ENCODE results near the gene CHST4. TPM values are rescaled to one million over a fixed set of nuclear protein-coding genes. Genes with fewer than 3 reads are reported as not detected.

CHST4 gene
- polyA plus RNA-seq, 2 of the 4 experiments (the other 2 are of a cell fraction), result 0.04 to 0.08 TPM

DNA sequence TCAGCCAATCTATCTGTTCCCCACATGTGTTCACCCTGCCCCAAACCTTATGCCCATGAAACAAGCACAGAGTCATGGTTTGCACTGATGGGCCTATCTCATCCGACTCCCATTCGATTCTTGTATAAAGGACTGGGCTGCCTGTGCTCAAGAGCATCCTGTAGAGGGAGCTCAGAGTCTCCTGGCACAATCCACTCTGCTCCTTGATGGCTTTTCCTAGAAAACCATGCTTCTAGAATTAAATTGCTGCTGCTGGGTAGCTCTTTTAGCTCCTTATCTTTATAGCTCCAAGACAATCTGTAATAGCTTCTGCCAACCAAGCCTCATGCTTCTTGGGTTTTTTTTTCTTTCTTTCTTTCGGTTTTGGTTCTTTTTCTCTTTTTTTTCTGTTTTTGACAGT, 46.8 kb upstream of the CHST4 start:
- Histone ChIP-seq H3K4me2 (no peak overlapping the region), H3K4me3 (no peak overlapping the region), H3K27ac (no peak overlapping the region), H3K9me3 (peaks cover 15% of the 10 kb centered on the region; the same call in 1 of the 3 replicates), H3K4me1 (peaks cover 3% of the 10 kb centered on the region; the same call in 1 of the 3 replicates)
- ChIA-PET CTCF (no interaction called here), POLR2A (no interaction called here)
- DNase-seq (ENCODE audit: low read depth in 1 of 2, low spot score in 1 of 2), result peak in 1 of 2 experiments; percentile 29
- FAIRE-seq, result no peak
- TF ChIP-seq RAD21 (conservative IDR thresholded peaks at IDR 0.05 in 1 of 2, IDR thresholded peaks at IDR 0.05 in 1 of 2) (peak in 1 of 2 experiments; percentile 31; a peak in 1 of 5 replicates), EP300 (IDR thresholded peaks at IDR 0.05) (no peak), RCOR1 (IDR thresholded peaks at IDR 0.05; ENCODE audit: low read depth, low read length) (no peak)
- WGBS (ENCODE audit: missing lambda C conversion rate), result 77% methylated on average over 3 of the region's 3 CpGs
- ATAC-seq, result peak in 1 of 2 experiments; percentile 42; a peak in 3 of 6 replicates

- H3K4me2 ChIP-seq, result no peak overlapping the region
- TF ChIP-seq CEBPB (IDR thresholded peaks at IDR 0.05) (no peak), NPAS2 (CRISPR knock-in tag; IDR thresholded peaks at IDR 0.05; ENCODE audit: borderline replicate concordance) (no peak), ZFP36 (IDR thresholded peaks at IDR 0.05; ENCODE audit: borderline replicate concordance, partially characterized antibody) (no peak), NFE2L2 (conservative IDR thresholded peaks at IDR 0.05; ENCODE audit: low read length) (no peak), RCOR1 (IDR thresholded peaks at IDR 0.05; ENCODE audit: low read depth, low read length) (no peak), SREBF2 (IDR thresholded peaks at IDR 0.05) (no peak), ZNF302 (CRISPR knock-in tag; IDR thresholded peaks at IDR 0.05) (no peak), RAD21 (conservative IDR thresholded peaks at IDR 0.05 in 1 of 2, IDR thresholded peaks at IDR 0.05 in 1 of 2) (no peak), MAZ (IDR thresholded peaks at IDR 0.05; ENCODE audit: borderline replicate concordance, low read depth, low read length) (no peak), EHF (CRISPR knock-in tag; IDR thresholded peaks at IDR 0.05) (no peak), FOSB (CRISPR knock-in tag; IDR thresholded peaks at IDR 0.05) (no peak), KDM5A (IDR thresholded peaks at IDR 0.05) (no peak), HOXB13 (CRISPR knock-in tag; IDR thresholded peaks at IDR 0.05; ENCODE audit: low read depth) (no peak), ATOH8 (CRISPR knock-in tag; IDR thresholded peaks at IDR 0.05; ENCODE audit: low read depth) (no peak), PBX3 (IDR thresholded peaks at IDR 0.05) (no peak), POLR2A (IDR thresholded peaks at IDR 0.05; ENCODE audit: low read length) (no peak), JUNB (IDR thresholded peaks at IDR 0.05) (no peak)
- TF ChIP-seq, protein P1, sequence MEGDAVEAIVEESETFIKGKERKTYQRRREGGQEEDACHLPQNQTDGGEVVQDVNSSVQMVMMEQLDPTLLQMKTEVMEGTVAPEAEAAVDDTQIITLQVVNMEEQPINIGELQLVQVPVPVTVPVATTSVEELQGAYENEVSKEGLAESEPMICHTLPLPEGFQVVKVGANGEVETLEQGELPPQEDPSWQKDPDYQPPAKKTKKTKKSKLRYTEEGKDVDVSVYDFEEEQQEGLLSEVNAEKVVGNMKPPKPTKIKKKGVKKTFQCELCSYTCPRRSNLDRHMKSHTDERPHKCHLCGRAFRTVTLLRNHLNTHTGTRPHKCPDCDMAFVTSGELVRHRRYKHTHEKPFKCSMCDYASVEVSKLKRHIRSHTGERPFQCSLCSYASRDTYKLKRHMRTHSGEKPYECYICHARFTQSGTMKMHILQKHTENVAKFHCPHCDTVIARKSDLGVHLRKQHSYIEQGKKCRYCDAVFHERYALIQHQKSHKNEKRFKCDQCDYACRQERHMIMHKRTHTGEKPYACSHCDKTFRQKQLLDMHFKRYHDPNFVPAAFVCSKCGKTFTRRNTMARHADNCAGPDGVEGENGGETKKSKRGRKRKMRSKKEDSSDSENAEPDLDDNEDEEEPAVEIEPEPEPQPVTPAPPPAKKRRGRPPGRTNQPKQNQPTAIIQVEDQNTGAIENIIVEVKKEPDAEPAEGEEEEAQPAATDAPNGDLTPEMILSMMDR (IDR thresholded peaks at IDR 0.05), result no peak
- TF ChIP-seq, protein P2, sequence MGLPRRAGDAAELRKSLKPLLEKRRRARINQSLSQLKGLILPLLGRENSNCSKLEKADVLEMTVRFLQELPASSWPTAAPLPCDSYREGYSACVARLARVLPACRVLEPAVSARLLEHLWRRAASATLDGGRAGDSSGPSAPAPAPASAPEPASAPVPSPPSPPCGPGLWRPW (IDR thresholded peaks at IDR 0.05), result no peak
- H3K9me3 ChIP-seq, result peaks cover 5% of the 10 kb centered on the region; the same call in 1 of the 3 replicates
- H3K4me3 ChIP-seq, result no peak overlapping the region
- no peak for ATAC-seq
- ChIA-PET CTCF (interaction anchor here (1.1 to 1.5 kb wide), 3 partner anchors 15 to 68 kb away, joined by 3 to 4 read pairs (median 3); no protein-coding TSS in a partner anchor), POLR2A (interaction anchor here (2.5 kb wide), 1 partner anchor 19 kb away, joined by 7 read pairs; the partner anchor contains the start of gene ZNF23)
- H3K4me1 ChIP-seq, result peaks cover 3% of the 10 kb centered on the region; the same call in 1 of the 3 replicates
- 92% methylated on average over 2 of the region's 2 CpGs for WGBS (ENCODE audit: missing lambda C conversion rate)
- no peak overlapping the region for H3K27ac ChIP-seq
- no peak for DNase-seq (ENCODE audit: low read depth in 1 of 2, low spot score in 1 of 2)
- FAIRE-seq, result no peak
Observed at GRCh38 chr16:71480956-71481355, 45.3 kb upstream of the CHST4 start.

DNA sequence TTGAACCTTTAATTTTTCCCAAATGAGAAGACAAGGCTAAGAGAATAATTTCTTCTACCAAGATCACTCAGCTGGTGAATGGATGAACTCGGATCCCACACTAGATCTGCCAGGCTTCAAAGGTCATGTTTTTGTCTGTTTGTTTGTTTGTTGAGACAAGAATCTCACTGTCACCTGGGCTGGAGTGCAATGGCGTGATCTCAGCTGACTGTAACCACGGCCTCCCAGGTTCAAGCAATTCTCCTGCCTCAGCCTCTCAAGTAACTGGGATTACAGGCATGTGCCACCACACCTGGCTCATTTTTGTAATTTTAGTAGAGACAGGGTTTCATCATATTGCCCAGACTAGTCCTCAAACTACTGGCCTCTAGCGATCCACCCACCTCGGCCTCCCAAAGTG, 43.7 kb upstream of the CHST4 start:
- no peak for DNase-seq (ENCODE audit: low read depth in 1 of 2, low spot score in 1 of 2)
- Histone ChIP-seq H3K4me3 (no peak overlapping the region), H3K4me1 (peaks cover 3% of the 10 kb centered on the region; the same call in 1 of the 3 replicates), H3K27ac (no peak overlapping the region), H3K9me3 (no peaks in the 10 kb centered on the region), H3K4me2 (no peak overlapping the region)
- ChIA-PET POLR2A (interaction anchor here (2.5 kb wide), 1 partner anchor 21 kb away, joined by 7 read pairs; the partner anchor contains the start of gene ZNF23), CTCF (interaction anchor here (1.5 to 1.8 kb wide), 2 partner anchors 18 to 70 kb away, joined by 4 to 5 read pairs; no protein-coding TSS in a partner anchor)
- no peak for ATAC-seq
- FAIRE-seq, result no peak
- TF ChIP-seq REST (IDR thresholded peaks at IDR 0.05) (no peak), KDM1A (IDR thresholded peaks at IDR 0.05; ENCODE audit: low read depth) (no peak), EHMT2 (IDR thresholded peaks at IDR 0.05; ENCODE audit: low read depth) (no peak), CHD2 (IDR thresholded peaks at IDR 0.05; ENCODE audit: low read length, partially characterized antibody) (no peak), NFE2L2 (conservative IDR thresholded peaks at IDR 0.05; ENCODE audit: low read length) (no peak), CEBPB (IDR thresholded peaks at IDR 0.05) (no peak), RFX5 (IDR thresholded peaks at IDR 0.05) (no peak)
- TF ChIP-seq, protein P2 (IDR thresholded peaks at IDR 0.05), result no peak
- WGBS (ENCODE audit: missing lambda C conversion rate), result 76% methylated on average over 5 of the region's 5 CpGs

Measured in A549 (cell line).